Testis (tissue), 3 donors: ENCODE data around the gene ALK. TPM values are rescaled to one million over a fixed set of nuclear protein-coding genes. Genes with fewer than 3 reads are reported as not detected.

Experiments used
- DNase-seq: peaks from one replicate; pipeline ENCODE4 v3.0.0-alpha.2; 2019
- H3K27ac ChIP-seq, 2 donors: fragments of 200-600 bp; sonication (generic); one replicate each; pipeline ENCODE4 v1.5.1; 2019
- H3K27me3 ChIP-seq: fragments of 200-600 bp; sonication (generic); one replicate; pipeline ENCODE4 v1.5.1; 2019
- H3K36me3 ChIP-seq: fragments of 200-600 bp; sonication (generic); one replicate; pipeline ENCODE4 v1.5.1; 2017; ENCODE audit warnings: low read depth; ENCODE audit errors: missing control alignments
- H3K4me1 ChIP-seq: fragments of 200-600 bp; sonication (generic); one replicate; pipeline ENCODE4 v1.5.1; 2019
- H3K4me3 ChIP-seq, 2 donors: fragments of 200-600 bp; sonication (generic); one replicate each; pipeline ENCODE4 v1.5.1; 2017 to 2019
- H3K9me3 ChIP-seq: fragments of 200-600 bp; sonication (generic); one replicate; pipeline ENCODE4 v1.5.1; 2017
- CTCF ChIP-seq, 3 experiments: fragments of 450-650 bp in 2 of 3; fragments of 200-600 bp in 1 of 3; sonication (generic) in 1 of 3; IDR thresholded peaks; one replicate each; pipeline ENCODE4 v1.5.1; 2016 to 2019; ENCODE audit warnings: antibody characterized with exemption in 3 of 3, mild to moderate bottlenecking in 2 of 3, moderate library complexity in 1 of 3
- POLR2A ChIP-seq: fragments of 450-650 bp; IDR thresholded peaks from one replicate; pipeline ENCODE4 v1.6.1; 2017; ENCODE audit warnings: antibody characterized with exemption, mild to moderate bottlenecking, moderate library complexity
- WGBS, 2 donors: methylation state at CpG; one replicate each; pipeline ENCODE4 v1.1.5; 2018; 5-methylcytosine and 5-hydroxymethylcytosine counted together
- intact Hi-C: fragments of 100-400 bp; cut with DNase I; formaldehyde crosslinking; loops from one replicate; pipeline ENCODE4 v1.15.1; 2023; ENCODE audit warnings: low total_unique reads
- polyA plus RNA-seq: library from polyadenylated mRNA; stranded (reverse); fragments of 350-450 nt; fragmentation: Illumina TruSeq; extraction: RNeasy Lipid Tissue Mini Kit (QIAGEN cat#74804); gene quantifications from one replicate; pipeline ENCODE4 v1.2.3, GENCODE V29; 2014; ENCODE audit warnings: low read depth, low replicate concordance; ENCODE audit not compliant: insufficient read depth
- total RNA-seq, 2 donors: library from RNA; depleted of rRNA; stranded (reverse); fragments of >200 nt; gene quantifications; one replicate each; pipeline ENCODE4 v1.2.3, GENCODE V29; 2016

The ALK gene
- total and polyA plus RNA-seq, 3 donors from 2014 or later = 2.1 to 3.8 (median 3.8) TPM

GRCh38 chr2:29766191-29766590 is 155.2 kb downstream of the ALK start:
- intact Hi-C loops = no loop called here
- no peak for DNase-seq
- Histone ChIP-seq H3K27me3 (no peaks in the 10 kb centered on the region), H3K36me3 (no peaks in the 10 kb centered on the region), H3K4me3 (no peak overlapping the region), H3K27ac (no peak overlapping the region), H3K4me1 (no peaks in the 10 kb centered on the region), H3K9me3 (no peaks in the 10 kb centered on the region)
- TF ChIP-seq POLR2A (no peak), CTCF (IDR thresholded peaks at IDR 0.05) (no peak)
- 84 to 85% methylated on average over 1 of the region's 1 CpG for WGBS, 2 donors

- Histone ChIP-seq H3K27ac (no peak overlapping the region), H3K27me3 (no peaks in the 10 kb centered on the region), H3K36me3 (no peaks in the 10 kb centered on the region), H3K4me1 (no peaks in the 10 kb centered on the region), H3K9me3 (no peaks in the 10 kb centered on the region), H3K4me3 (no peak overlapping the region)
- DNase-seq = no peak
- intact Hi-C loops = no loop called here
- WGBS, 2 donors = 96 to 98% methylated on average over 1 of the region's 1 CpG
- TF ChIP-seq CTCF (IDR thresholded peaks at IDR 0.05) = no peak
- TF ChIP-seq POLR2A = no peak
Observed at GRCh38 chr2:29765721-29766120, 155.7 kb downstream of the ALK start.

- intact Hi-C loops = no loop called here
- Histone ChIP-seq H3K9me3 (no peaks in the 10 kb centered on the region), H3K36me3 (no peaks in the 10 kb centered on the region), H3K4me3 (no peak overlapping the region), H3K4me1 (no peaks in the 10 kb centered on the region), H3K27me3 (no peaks in the 10 kb centered on the region), H3K27ac (no peak overlapping the region)
- WGBS, 2 donors = 27 to 58% methylated on average over 3 of the region's 3 CpGs
- TF ChIP-seq POLR2A (no peak), CTCF (IDR thresholded peaks at IDR 0.05) (no peak)
- no peak for DNase-seq
Observed at GRCh38 chr2:29763371-29763770, 158.0 kb downstream of the ALK start.

- H3K4me3 ChIP-seq = no peak overlapping the region
- DNase-seq = no peak
Observed at GRCh38 chr2:29762239-29762638, 159.1 kb downstream of the ALK start.

More at GRCh38 chr2:29762239-29762638, 159.1 kb downstream of the ALK start:
- no peaks in the 10 kb centered on the region for H3K36me3 ChIP-seq
- WGBS, 2 donors = 78 to 91% methylated on average over 5 of the region's 5 CpGs
- H3K27ac ChIP-seq = no peak overlapping the region
- no peaks in the 10 kb centered on the region for H3K9me3 ChIP-seq
- H3K27me3 ChIP-seq = no peaks in the 10 kb centered on the region
- no peak for TF ChIP-seq POLR2A
- TF ChIP-seq CTCF (IDR thresholded peaks at IDR 0.05) = no peak
- intact Hi-C loops = no loop called here
- H3K4me1 ChIP-seq = no peaks in the 10 kb centered on the region
